ENCODE results near the gene CHMP1B.

The CHMP1B gene

DNA sequence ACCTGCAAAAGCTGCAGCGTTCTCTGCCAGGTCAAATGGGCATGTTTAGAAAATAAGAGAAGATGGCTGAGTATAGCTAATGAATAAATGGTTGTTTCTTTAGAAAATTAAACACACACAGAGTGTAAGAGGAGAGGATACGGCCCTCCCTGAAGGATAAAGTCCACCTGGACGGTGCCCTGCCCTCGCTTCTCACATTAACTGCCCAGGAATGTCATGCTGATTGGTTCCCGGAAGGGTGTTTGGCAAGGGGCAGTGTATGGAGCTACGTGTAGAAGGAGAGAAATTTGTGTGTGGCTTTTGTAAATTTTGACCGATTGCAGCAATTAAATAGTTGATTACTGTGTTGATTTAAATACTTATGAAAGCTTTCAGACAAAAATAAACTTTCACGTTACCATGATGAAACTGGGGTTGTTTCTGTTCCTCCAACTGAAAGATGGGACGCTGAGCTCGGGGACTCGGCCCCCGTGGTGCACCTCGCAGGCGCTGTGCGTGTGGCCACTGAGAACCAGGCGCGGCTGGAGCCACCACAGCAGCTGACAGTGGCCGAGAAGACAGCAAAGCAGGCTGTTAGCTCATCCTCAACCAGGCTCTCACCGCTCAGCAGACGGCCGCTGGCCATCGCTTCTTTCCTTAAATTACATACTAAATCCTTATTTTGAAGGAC lies 34.2 kb downstream of the CHMP1B start:
- TF ChIP-seq, protein P1, sequence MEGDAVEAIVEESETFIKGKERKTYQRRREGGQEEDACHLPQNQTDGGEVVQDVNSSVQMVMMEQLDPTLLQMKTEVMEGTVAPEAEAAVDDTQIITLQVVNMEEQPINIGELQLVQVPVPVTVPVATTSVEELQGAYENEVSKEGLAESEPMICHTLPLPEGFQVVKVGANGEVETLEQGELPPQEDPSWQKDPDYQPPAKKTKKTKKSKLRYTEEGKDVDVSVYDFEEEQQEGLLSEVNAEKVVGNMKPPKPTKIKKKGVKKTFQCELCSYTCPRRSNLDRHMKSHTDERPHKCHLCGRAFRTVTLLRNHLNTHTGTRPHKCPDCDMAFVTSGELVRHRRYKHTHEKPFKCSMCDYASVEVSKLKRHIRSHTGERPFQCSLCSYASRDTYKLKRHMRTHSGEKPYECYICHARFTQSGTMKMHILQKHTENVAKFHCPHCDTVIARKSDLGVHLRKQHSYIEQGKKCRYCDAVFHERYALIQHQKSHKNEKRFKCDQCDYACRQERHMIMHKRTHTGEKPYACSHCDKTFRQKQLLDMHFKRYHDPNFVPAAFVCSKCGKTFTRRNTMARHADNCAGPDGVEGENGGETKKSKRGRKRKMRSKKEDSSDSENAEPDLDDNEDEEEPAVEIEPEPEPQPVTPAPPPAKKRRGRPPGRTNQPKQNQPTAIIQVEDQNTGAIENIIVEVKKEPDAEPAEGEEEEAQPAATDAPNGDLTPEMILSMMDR (IDR thresholded peaks at IDR 0.05), result no peak
- Histone ChIP-seq H3K9me3 (no peaks in the 10 kb centered on the region), H3K4me1 (no peaks in the 10 kb centered on the region), H3K36me3 (peaks cover 57 to 89% (median 64%) of the 10 kb centered on the region in 3 donors), H3K27me3 (no peaks in the 10 kb centered on the region), H3K27ac (no peak overlapping the region), H3K4me3 (no peak overlapping the region)
- intact Hi-C loops (cut with DNase I; ENCODE audit: low total_unique reads), result no loop called here
- peak in 1 of 2 donors; percentile 66 for DNase-seq

GRCh38 chr18:11886577-11887110 lies 35.4 kb downstream of the CHMP1B start:
- H3K27ac ChIP-seq, result no peak overlapping the region
- peaks cover 64 to 84% (median 71%) of the 10 kb centered on the region in 3 donors for H3K36me3 ChIP-seq
- H3K27me3 ChIP-seq, result no peaks in the 10 kb centered on the region
- peak in 1 of 2 donors; percentile 43 for DNase-seq
- no peak overlapping the region for H3K4me3 ChIP-seq
- no peaks in the 10 kb centered on the region for H3K9me3 ChIP-seq
- TF ChIP-seq, protein P1 (IDR thresholded peaks at IDR 0.05), result no peak
- no peaks in the 10 kb centered on the region for H3K4me1 ChIP-seq
- intact Hi-C loops (cut with DNase I; ENCODE audit: low total_unique reads), result no loop called here

- peaks cover 67 to 84% (median 71%) of the 10 kb centered on the region in 3 donors for H3K36me3 ChIP-seq
- H3K27ac ChIP-seq, result no peak overlapping the region
- intact Hi-C loops (cut with DNase I; ENCODE audit: low total_unique reads), result no loop called here
- H3K27me3 ChIP-seq, result no peaks in the 10 kb centered on the region
- H3K4me1 ChIP-seq, result no peaks in the 10 kb centered on the region
- TF ChIP-seq, protein P1 (IDR thresholded peaks at IDR 0.05), result no peak
- peak in 1 of 2 donors; percentile 19 for DNase-seq
- H3K9me3 ChIP-seq, result no peaks in the 10 kb centered on the region
- H3K4me3 ChIP-seq, result no peak overlapping the region
Observed at GRCh38 chr18:11887328-11888128, 36.3 kb downstream of the CHMP1B start.

- intact Hi-C loops (cut with DNase I; ENCODE audit: low total_unique reads), result no loop called here
- no peak for DNase-seq
- H3K36me3 ChIP-seq, result peaks cover 68 to 92% (median 78%) of the 10 kb centered on the region in 3 donors
Observed at GRCh38 chr18:11888726-11889125, 37.5 kb downstream of the CHMP1B start.

GRCh38 chr18:11889284-11889683 lies 38.1 kb downstream of the CHMP1B start:
- intact Hi-C loops (cut with DNase I; ENCODE audit: low total_unique reads), result no loop called here
- TF ChIP-seq, protein P1 (IDR thresholded peaks at IDR 0.05), result no peak

More at GRCh38 chr18:11888726-11889125, 37.5 kb downstream of the CHMP1B start:
- no peaks in the 10 kb centered on the region for H3K9me3 ChIP-seq
- H3K27ac ChIP-seq, result no peak overlapping the region
- no peak overlapping the region for H3K4me3 ChIP-seq
- TF ChIP-seq, protein P1 (IDR thresholded peaks at IDR 0.05), result no peak
- no peaks in the 10 kb centered on the region for H3K27me3 ChIP-seq
- no peaks in the 10 kb centered on the region for H3K4me1 ChIP-seq

More at GRCh38 chr18:11889284-11889683, 38.1 kb downstream of the CHMP1B start:
- Histone ChIP-seq H3K9me3 (no peaks in the 10 kb centered on the region), H3K27ac (no peak overlapping the region), H3K27me3 (no peaks in the 10 kb centered on the region), H3K4me1 (no peaks in the 10 kb centered on the region), H3K4me3 (no peak overlapping the region), H3K36me3 (peaks cover 65 to 90% (median 73%) of the 10 kb centered on the region in 3 donors)
- no peak for DNase-seq
